Hematopoietic multipotent progenitor cell treated with erythropoietin and hydrocortisone succinate and interleukin-3 and kit ligand, for 6 days (in vitro differentiated cells): Measurements from ENCODE around the gene ATF6B.

ENCODE experiments used
- DNase-seq: peaks from one replicate; pipeline ENCODE4 v3.0.0-alpha.2; 2015

ATF6B gene

DNA sequence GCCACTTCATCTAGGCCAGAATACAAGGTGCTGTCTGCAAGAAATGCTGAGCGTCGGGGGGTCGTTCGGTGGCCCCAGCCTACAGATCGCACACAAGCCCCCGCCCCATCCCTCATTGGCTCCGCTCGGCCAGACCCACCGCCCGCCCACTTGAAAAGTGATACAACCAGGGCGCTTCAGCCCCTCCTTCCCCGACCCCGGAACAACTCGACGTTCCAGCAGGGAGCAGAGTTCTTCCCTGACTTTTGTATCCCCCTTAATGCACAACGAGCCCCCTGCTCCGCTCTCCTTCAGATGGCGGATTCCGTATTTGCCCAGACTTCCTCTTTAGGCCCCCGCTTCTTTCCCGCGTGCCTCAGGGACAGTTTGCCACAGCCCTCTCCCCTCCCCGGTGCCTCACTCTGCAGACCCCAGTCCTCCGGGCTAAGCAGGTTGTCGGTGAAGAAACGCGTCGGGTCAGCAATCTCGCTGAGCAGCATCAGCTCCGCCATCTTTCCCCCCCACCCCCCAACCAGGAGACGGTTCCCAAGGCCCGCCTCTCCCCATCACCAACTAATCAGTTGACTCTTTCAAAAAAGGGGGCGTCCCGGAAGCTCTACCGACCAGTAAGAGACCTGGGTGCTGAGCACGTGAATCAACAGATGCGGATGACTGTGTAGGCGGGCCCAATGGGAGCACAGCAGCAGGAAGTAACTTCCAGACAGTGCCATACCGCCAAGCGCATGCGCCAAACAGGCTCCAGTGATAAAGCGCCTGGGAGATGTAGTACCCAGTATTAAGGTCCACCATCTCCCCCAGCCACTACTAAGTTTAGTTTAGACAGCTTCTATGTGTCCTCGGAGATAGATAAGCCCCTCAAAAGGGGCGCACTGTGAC is at the start of gene ATF6B:
ATF6B (minus strand) TSS at position 530 of the 876 bp plus-strand sequence; CDS start at position 491, 39 bp downstream.
- peak; percentile 100 for DNase-seq

DNA sequence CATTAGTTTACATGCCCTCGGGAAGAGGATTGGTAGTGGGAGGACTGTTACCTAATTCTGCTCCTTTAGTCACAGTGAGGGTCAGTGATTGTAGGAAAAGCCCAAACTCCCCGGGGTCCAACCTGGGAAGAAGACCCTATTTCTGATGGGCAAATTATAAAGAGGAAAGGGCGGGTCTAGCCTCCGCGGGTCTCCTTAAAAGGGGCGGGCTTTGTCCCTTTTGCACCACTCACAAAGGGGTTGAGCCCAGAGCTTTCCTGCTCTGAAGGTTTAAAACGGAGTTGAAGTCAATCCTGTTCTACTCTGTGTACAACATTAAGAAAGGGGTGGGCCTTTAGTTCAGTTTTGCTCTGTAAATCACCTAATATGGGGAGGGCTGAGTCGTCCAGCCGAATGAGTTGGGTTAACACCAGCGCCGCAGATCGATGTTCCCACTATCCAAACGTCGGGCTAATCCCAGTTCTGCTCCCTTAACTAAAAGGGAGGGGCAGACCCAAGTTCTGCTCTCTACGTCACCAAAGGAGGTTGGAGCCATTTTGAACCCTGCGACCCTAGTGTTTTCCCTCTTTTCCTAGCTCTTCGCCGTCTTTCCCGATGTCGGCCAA is 49.2 kb upstream of the ATF6B start:
- peak; percentile 83 for DNase-seq

DNA sequence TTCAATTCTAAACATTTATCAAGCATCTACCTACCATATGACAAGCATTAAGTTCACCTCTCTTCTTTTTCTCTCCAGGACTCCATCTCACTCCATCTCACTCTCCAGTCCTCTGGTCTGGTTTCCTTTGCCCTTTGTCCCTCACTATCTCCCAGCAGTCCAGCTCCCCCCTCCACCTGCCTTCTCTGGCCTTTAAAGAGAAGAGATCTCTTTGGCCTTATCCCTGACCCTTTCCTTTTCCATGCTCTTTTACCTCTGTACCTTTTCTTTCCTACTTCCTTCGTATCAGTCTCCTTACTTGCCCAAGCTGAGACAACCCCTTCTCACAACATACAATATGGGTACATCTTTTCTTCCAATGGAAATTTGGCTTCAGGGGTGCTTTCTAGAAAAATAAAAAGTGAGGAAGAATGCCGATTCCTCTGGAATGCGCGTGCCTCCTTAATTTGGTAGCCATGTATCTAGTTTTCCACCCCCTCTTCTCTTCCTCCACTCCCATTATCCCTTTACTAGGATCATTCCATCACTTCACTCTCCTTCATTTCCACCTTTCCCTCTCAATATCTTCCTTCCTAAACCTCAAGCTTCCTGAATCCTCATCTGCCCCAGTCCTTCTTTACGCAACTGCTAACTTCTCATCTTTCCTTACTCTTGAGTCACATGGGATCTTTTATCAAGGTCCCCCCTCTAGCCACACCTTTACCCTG is 48.6 kb upstream of the ATF6B start:
- DNase-seq: no peak

DNA sequence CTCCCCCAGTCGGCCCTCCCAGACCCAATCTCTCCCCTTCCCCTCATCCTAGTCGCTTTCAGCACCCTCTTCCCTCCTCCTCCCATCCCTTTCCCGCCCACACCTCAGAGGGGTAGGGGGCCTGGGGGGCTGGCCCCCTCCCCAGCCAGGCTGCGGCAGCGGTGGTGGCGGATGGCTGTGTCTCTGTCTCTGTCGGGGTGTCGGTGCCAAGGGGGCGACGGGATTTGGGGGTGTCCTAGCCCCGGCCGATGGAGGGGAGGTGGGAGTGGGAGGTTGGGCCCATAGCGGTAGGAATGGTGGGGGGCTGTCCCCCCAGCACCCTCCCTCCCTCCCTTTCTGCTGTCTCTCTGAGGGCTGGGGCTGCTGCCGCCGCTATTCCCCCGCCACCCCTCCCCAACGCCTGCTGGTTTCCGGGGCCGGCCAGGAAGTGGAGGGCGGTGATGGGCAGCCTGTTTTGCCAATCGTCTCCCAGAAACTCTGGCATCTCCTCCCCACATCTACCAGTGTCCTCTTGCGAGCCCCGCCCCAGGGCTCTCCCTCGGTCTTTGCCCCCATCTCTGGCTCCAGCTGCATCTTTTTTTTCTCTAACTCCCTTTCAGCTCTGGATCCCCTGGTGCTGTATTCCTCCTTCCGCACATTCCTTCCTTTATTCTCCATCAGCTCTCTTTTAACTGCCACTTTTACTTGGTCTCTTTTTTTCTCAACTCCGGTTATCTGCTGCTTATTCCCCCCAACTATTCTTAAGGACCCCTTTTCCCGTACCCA is 47.8 kb upstream of the ATF6B start, which contains the start of gene AGPAT1:
AGPAT1 (minus strand) TSS at position 374 of the 765 bp plus-strand sequence. CDS start 4,588 bp downstream, outside the sequence.
- peak; percentile 98 for DNase-seq

DNA sequence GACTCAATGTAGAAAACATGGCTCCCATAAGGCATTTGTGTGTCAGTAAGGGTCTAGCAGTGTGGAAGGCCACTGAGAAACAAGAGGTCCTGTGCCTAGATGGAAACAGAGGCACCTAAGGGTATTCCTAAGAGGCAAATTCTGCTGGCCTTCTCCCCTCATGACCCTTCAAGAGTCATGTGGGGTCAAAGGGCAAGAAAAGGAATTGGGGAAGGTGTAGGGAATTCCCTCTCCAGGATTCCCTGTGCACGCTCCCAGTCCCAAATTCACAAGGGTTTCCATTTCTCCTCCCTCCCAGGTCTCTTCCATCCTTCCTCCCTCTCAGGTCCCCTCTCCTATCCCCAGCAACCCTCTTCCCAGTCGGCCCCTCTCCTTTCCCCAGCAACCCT is 47.3 kb upstream of the ATF6B start:
- DNase-seq: no peak

DNA sequence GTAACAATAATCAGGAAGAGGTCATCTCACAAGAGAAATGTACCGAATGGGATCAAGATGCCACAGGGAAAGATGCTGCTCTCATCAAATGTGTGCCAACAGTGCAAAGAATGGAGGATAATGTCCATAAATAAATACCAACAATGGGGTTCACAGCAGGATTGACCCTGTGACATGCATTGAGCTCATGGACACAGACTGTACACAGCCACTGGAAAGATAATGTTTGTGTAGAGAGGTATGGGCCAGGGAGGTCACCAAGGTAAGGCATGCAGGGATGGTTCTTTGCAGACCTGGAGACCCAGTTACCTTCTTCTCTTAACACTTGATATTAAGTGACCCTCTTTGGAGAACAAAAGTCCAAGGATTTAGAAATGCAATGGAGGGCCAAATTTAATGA is 46.4 kb upstream of the ATF6B start:
- DNase-seq: no peak

DNA sequence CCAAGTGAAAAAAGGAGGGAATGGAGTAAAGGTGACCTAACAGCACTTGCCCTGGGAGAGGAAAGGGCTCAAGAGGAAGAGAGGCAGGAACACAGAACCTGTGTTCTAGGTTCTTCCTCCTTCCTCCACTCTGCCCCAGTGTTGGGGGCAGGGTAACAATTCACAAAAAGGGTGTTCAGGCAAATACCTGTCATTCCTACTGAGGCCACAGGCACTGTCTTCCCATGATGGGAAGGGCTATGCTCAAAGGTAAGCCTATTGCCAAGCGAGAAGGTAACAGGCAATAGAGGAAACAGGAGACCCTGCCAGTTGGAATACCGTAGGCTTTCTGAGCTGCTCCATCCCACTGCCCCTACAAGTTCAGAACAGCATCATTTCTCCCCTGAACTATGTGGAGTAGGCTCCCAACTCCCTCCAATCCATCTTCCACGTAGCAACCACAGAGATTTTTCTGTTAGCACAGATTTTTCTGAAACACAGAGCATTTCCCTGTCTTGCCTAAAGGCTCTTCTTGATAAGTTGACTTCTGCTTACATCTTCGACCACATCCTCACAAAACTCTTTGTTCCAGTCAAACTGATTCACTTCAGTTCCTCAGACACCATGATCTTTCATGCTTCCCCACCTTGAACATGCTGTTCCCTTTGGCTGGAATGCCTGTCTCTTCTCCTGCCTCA is 45.1 kb upstream of the ATF6B start:
- DNase-seq: peak; percentile 14

DNA sequence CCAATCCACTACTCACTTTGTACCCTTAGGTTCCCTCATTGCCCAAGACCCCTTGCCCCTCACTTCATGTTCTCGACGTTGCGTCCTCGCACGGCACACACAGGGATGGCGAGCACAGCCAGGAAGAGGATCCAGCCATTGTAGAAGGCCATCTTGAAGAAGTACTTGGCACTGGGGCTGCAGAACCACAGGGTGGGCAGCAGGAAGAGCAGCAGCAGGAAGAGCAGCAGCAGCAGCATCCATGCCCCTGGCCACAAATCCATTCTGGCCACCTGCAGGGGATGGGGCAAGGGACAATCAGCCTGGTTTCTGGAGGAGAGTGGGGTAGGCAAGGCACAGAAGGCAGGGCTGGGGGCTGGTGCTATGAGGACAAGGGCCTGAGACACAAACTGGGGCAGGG is 43.2 kb upstream of the ATF6B start:
- no peak for DNase-seq

DNA sequence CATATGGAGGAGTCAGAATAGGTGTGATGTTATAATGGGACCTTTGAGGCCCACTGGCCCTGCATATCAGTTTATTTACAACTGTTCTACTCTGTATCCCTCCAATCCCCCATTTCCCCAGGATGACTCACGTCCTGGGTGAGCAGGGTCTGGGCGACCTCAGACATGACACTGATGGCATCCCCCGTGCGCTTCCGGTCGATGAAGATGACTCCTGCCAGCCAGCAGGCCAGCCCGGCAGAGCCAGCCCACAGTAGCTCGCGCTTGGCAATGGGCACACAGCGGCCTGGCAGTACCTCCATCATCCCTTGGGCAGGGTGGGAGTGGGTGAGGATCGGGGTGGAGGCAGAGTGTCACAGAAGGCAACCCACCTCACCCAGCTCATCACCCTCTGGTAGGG is 42.2 kb upstream of the ATF6B start:
- no peak for DNase-seq

DNA sequence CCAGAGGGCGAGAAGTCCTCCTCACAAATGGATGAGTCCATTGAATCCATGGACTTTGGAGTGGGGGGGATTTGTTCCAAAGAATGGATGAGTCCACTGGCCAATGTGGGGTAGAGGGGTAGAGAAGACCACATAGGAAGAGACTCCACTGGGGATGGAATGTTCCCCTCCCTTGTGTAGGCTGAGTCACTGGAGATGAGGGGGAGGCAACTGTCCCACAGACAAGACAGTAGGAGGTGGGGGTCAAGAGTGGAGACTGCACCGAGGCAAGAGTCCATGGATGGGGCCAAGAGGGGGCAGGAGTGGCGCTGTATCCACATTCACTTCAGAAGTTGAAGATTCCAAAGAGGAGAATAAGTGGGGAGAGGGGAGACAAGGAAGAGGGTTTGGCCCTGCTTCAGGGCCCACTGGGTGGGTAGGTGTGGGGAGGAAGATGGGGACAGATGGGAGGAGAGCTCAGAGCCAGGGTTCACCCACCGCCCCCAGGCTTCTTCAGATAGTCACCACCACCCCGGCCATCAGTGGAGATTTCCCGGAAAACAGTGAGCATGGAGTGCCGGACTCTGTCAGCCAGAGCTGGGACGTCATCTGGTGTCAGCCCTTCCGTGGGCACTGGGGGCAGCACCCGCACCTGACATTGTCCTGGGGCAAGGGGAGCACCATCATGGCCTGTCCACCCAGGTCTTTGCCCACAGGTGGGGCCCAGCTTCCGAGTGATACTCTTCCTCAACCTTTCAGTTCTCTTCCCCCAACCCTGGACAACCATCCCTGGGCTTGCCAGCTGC is 41.0 kb upstream of the ATF6B start:
- DNase-seq: no peak

DNA sequence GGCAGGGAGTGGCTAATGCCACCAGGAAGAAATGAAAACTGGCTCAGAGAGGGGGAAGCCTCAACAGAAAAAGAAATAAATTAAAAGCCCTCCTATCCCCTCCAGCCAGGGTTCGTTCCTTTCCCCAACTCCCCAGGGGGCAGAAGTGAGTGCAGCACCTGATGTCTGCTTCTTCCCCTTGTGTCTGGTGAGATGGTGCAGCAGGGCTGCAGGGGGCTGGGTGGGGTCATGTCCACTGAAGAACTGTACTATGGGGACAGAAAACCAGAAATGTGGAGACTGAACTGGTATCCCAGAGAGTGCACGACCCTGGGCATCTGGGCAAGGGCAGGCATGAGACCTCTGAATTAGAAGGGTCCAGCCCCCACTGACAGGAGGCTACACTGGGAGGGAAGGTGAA is 40.3 kb upstream of the ATF6B start:
- DNase-seq: no peak

DNA sequence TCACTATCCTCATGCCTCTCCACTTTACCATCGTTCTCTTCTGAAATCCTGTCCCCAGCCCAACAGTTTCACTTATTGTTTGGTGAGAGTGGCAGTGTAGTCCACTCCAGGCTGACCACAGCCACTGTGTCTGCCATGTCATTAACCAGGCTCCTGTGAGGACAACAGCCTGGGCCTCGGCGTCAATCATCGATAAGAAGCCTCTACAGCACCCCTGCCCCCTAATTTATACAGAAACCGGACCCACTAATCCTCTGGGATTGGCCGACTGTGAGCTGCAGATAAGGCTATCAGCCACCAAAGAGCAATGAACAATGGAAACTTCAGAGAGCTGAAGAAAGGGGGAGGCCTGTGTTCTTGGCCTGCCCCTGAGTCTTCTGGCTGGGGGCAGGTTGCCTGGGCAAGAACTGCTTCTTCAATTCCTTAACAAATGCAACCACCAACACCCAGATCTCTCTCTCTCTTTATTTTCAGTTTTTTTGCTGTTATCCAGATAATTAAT is 39.8 kb upstream of the ATF6B start:
- peak; percentile 96 for DNase-seq

DNA sequence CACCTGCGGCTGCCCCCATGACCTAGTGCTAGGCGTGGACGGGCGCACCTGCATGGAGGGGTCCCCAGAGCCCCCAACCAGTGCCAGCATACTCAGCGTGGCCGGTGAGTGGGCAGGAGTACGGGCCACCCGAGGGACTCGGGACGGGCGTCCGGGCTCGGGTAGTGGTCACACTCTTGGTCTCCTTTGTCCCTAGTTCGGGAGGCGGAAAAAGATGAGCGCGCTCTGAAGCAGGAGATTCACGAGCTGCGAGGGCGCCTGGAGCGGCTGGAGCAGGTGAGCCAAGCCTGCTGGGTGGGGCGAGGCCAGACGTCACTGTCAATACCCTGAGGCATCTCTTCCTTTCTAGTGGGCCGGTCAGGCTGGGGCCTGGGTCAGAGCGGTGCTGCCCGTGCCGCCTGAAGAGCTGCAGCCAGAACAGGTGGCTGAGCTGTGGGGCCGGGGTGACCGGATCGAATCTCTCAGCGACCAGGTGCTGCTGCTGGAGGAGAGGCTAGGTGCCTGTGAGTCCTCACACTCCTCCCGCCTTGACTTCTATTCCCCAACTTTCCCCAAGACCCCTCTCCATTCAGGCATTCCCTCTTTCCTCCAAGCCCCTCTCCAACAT is 39.2 kb upstream of the ATF6B start:
- DNase-seq: no peak

DNA sequence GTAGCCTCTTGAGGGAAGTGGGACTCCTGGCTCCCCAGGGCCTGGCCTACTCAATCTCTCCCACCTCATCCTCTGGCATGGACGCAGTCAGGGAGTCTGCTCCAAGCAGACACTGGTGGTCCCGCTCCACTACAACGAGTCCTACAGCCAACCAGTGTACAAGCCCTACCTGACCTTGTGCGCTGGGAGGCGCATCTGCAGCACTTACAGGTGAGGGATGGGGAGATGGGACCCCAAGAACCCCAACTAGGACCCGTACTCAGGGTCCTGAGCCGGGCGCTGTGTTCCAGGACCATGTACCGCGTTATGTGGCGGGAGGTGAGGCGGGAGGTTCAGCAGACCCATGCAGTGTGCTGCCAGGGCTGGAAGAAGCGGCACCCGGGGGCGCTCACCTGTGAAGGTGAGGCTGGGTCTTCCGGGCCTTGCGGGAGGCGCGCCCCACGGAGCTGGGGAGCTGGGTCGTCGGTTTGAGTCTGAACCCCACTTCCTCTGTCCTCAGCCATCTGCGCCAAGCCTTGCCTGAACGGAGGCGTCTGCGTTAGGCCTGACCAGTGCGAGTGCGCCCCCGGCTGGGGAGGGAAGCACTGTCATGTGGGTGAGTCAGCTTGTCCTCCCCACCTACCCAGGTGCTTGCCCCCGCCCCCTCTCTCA is 38.5 kb upstream of the ATF6B start:
- no peak for DNase-seq

DNA sequence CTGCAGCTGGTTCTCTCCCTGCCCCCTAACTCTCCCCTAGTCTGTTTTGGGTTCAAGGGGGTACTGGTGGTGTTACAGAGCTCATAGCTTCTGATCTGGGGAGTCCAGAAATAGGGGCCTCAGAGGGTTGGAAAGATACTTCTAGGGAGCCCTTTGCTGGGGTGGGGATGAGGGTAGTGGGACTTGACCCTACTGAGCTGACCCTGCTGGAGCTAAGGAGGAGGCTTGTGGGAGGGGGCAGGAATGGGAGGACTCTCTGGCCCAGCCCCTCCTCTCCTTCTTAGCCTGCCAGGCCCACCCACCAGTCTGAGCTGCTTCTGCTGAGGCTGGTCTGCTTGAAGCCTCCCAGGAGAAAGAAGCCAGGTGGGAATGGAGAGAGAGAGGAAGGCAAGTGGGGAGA is 36.2 kb upstream of the ATF6B start, which contains the start of gene EGFL8:
EGFL8 (plus strand) TSS at position 301 of the 400 bp plus-strand sequence. CDS start 1,571 bp downstream, outside the sequence.
- no peak for DNase-seq

DNA sequence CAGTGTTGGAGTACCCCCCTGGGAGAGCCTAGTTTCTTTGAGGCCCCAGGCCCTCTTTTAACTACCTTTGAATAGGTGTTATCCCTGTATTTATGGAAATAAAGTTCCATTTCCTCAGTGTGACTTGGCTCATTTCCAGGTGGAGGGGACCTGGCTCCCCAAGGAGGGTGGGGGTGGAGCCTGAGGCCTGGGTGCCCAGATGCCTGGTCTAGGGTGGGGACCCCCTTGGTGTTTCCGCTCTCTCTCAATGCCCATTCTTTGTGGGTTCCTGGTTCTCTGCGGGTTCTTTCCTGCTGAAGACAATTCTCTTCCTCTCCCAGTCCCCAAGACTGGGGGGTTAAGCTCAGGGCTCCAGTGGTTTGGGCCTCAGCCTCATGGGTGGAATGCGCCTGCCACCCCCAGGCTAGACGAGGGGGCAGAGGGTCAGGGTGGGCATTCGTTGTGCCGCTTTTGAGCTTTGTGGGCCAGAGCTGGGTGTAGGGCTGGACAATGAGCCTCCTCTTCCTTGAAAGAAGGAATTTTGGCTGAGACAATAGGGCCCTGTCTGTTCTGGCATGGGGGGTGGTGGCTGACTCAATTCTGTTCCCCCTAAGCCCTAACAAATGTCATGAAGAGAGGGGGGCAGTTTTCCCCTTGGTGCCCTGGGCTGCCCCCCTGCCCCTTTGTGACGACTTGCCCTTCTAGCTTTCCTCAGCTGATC is 35.7 kb upstream of the ATF6B start:
- DNase-seq: no peak

DNA sequence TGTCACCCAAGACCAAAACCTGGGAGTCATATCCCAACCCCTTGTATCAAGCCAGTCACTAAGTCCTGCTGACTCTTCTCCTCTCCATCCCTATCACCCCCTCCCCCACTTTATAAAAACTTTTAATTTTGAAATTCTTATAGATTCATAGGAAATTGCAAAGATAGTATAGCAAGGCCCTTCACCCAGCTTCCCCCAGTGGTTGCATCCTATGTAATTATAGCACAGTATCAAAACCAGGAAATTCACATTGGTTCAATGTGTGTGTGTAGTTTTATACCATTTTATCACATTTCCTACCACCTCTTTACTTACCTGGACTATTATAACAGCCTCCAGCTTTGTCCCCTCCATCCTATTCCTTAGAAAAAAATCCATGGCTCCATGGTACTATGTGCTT is 30.0 kb upstream of the ATF6B start:
- no peak for DNase-seq

DNA sequence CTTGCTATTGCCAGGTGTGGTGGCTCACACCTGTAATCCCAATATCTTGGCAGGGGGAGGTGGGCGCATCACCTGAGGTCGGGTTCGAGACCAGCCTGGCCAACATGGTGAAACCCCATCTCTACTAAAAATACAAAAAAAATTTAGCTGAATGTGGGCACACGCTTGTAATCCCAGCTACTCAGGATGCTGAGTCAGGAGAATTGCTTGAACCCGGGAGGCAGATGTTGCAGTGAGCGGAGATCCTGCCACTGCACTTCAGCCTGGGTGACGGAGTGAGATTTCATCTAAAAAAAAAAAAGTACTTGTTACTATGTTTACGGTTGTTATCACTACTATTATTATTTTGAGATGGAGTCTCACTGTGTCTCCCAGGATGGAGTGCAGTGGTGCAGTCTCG is 28.8 kb upstream of the ATF6B start:
- DNase-seq: no peak

DNA sequence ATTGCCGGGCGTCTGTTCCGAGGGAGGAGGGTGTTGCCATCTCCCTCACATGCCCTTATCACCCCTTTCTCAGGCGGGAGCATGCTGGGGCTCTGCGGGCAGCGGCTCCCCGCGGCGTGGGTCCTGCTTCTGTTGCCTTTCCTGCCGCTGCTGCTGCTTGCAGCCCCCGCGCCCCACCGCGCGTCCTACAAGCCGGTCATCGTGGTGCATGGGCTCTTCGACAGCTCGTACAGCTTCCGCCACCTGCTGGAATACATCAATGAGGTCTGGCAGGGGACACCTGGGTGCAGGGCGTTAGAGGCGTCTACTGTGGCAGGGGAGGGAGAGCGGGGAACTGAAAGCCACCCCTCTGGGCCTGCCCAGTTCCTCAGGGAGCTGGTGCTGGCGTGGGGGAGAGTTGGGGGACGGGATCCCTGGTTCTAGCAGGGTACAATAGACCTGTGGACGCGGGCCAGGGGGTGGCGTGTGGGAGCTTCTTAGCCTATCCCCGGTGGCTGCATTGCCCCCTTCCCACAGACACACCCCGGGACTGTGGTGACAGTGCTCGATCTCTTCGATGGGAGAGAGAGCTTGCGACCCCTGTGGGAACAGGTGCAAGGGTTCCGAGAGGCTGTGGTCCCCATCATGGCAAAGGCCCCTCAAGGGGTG is 26.6 kb upstream of the ATF6B start:
- no peak for DNase-seq
